Epithelial cell of proximal tubule (primary cell): ENCODE results near the gene PCARE. TPM values are rescaled to one million over a fixed set of nuclear protein-coding genes. Genes with fewer than 3 reads are reported as not detected.

ENCODE experiments used
- DNase-seq: peaks from one replicate; pipeline ENCODE4 v3.0.0-alpha.2; 2011; ENCODE audit warnings: low read depth
- H3K4me3 ChIP-seq: 2 replicates; pipeline ENCODE4 v1.5.1; 2011; ENCODE audit warnings: low read depth, mild to moderate bottlenecking, low read length
- CTCF ChIP-seq: conservative IDR thresholded peaks from 2 replicates; pipeline ENCODE4 v1.5.1; 2012; ENCODE audit warnings: low read depth, mild to moderate bottlenecking, low read length
- total RNA-seq: library from RNA; depleted of rRNA; stranded (reverse); fragments of >200 nt; gene quantifications from 2 replicates; pipeline ENCODE4 v1.2.3, GENCODE V29; 2015

The PCARE gene
- total RNA-seq, 1 donor from 2014 or later: not detected

- no peak for DNase-seq
- H3K4me3 ChIP-seq: no peak overlapping the region
- no peak for TF ChIP-seq CTCF
Observed at GRCh38 chr2:29012211-29012681, 62.1 kb downstream of the PCARE start.

Other genes with a start within 250 kb of the PCARE start
- gene TRMT61B, start 204.2 kb downstream of the PCARE start, total RNA-seq: 10.5 and 19.0 TPM in 2 replicates
- 52.2 and 80.2 TPM in 2 replicates for gene WDR43, start 179.9 kb downstream of the PCARE start, total RNA-seq
- 0.07 TPM in 1 of 2 replicates, not detected in the other for gene TOGARAM2, start 93.2 kb downstream of the PCARE start, total RNA-seq
- 21.3 and 22.8 TPM in 2 replicates for gene CLIP4, start 40.9 kb upstream of the PCARE start, total RNA-seq